Uterus (tissue), 2 donors: ENCODE data around the gene PSMG3.

Source experiments
- CTCF ChIP-seq, 4 experiments: fragments of 200-600 bp in 2 of 4; fragments of 450-650 bp in 2 of 4; sonication (generic) in 2 of 4; IDR thresholded peaks; one replicate each; pipeline ENCODE4 v1.5.1; 2016 to 2019; ENCODE audit warnings: antibody characterized with exemption in 4 of 4, mild to moderate bottlenecking in 2 of 4, moderate library complexity in 1 of 4
- POLR2A ChIP-seq, 2 donors: fragments of 450-650 bp; IDR thresholded peaks; one replicate each; pipeline ENCODE4 v1.6.1; 2016; ENCODE audit warnings: antibody characterized with exemption in 2 of 2, mild to moderate bottlenecking in 1 of 2, moderate library complexity in 1 of 2

GRCh38 chr7:1595636-1596035 is 25.8 kb upstream of the PSMG3 start:
- TF ChIP-seq POLR2A (IDR thresholded peaks at IDR 0.05) (no peak), CTCF (IDR thresholded peaks at IDR 0.05) (no peak)
